Smooth muscle cell (in vitro differentiated cells): ENCODE data around the gene MOGAT2. TPM values are rescaled to one million over a fixed set of nuclear protein-coding genes. Genes with fewer than 3 reads are reported as not detected.
"Not testable (repeated sequence)": the region's sequence is repeated elsewhere in the genome, so short reads cannot be mapped to it uniquely, and the experiment has no call there.

Source experiments
- DNase-seq: peaks from one replicate; lab custom pipeline; 2025; ENCODE audit not compliant: unreplicated experiment; lab: John Stamatoyannopoulos, UW
- H2AFZ ChIP-seq: fragments of 200-600 bp; sonication (generic); 2 replicates; pipeline ENCODE4 v1.6.0; 2016; ENCODE audit warnings: antibody characterized with exemption, low read depth, mild to moderate bottlenecking
- H3F3A ChIP-seq: fragments of 200-600 bp; sonication (generic); 2 replicates; pipeline ENCODE4 v1.6.0; 2017; ENCODE audit warnings: antibody characterized with exemption, low read depth
- H3K27ac ChIP-seq: fragments of 200-600 bp; sonication (generic); 2 replicates; pipeline ENCODE4 v1.5.1; 2016; ENCODE audit warnings: low read depth, mild to moderate bottlenecking
- H3K27me3 ChIP-seq: fragments of 200-600 bp; sonication (generic); 2 replicates; pipeline ENCODE4 v1.6.1; 2016; ENCODE audit warnings: low read depth, mild to moderate bottlenecking
- H3K36me3 ChIP-seq: fragments of 200-600 bp; sonication (generic); 2 replicates; pipeline ENCODE4 v1.5.1; 2016; ENCODE audit warnings: low read depth
- H3K4me1 ChIP-seq: fragments of 200-600 bp; sonication (generic); 2 replicates; pipeline ENCODE4 v1.5.1; 2016; ENCODE audit warnings: low read depth
- H3K4me2 ChIP-seq: fragments of 200-600 bp; sonication (generic); 2 replicates; pipeline ENCODE4 v1.6.0; 2016; ENCODE audit warnings: mild to moderate bottlenecking
- H3K4me3 ChIP-seq: fragments of 200-600 bp; sonication (generic); 2 replicates; pipeline ENCODE4 v1.5.1; 2016; ENCODE audit warnings: mild to moderate bottlenecking
- H3K79me2 ChIP-seq: fragments of 200-600 bp; sonication (generic); 2 replicates; pipeline ENCODE4 v1.6.0; 2016; ENCODE audit warnings: low read depth, mild to moderate bottlenecking
- H3K9ac ChIP-seq: fragments of 200-600 bp; sonication (generic); 2 replicates; pipeline ENCODE4 v1.6.0; 2016; ENCODE audit warnings: low read depth
- H3K9me3 ChIP-seq: fragments of 200-600 bp; sonication (generic); replicated peaks from 2 replicates; pipeline ENCODE4 v1.5.1; 2016; ENCODE audit warnings: low read depth
- H4K20me1 ChIP-seq: fragments of 200-600 bp; sonication (generic); 2 replicates; pipeline ENCODE4 v1.6.0; 2016; ENCODE audit warnings: low read depth
- WGBS: methylation state at CpG from one replicate; pipeline ENCODE4 v1.1.7; 2016; ENCODE audit warnings: low lambda C conversion rate; 5-methylcytosine and 5-hydroxymethylcytosine counted together
- polyA plus RNA-seq: library from polyadenylated mRNA; unstranded; fragments of >200 nt; fragmentation: Nextera tagmentation; extraction: Ambion mirVana; gene quantifications from 2 replicates; pipeline ENCODE4 v1.2.1, GENCODE V29; 2016
- total RNA-seq: library from RNA; depleted of rRNA; stranded (reverse); fragments of >200 nt; gene quantifications from 2 replicates; pipeline ENCODE4 v1.2.3, GENCODE V29; 2014
- TF ChIP-seq, protein P1 (sequence below): fragments of 200-600 bp; sonication (generic); IDR thresholded peaks from 2 replicates; pipeline ENCODE4 v1.5.1; 2017; ENCODE audit warnings: borderline replicate concordance, mild to moderate bottlenecking, antibody characterized with exemption; ENCODE audit not compliant: insufficient read depth, poor library complexity, severe bottlenecking

MOGAT2 gene
- total and polyA plus RNA-seq, 2 experiments from 2014 or later = not detected

DNA sequence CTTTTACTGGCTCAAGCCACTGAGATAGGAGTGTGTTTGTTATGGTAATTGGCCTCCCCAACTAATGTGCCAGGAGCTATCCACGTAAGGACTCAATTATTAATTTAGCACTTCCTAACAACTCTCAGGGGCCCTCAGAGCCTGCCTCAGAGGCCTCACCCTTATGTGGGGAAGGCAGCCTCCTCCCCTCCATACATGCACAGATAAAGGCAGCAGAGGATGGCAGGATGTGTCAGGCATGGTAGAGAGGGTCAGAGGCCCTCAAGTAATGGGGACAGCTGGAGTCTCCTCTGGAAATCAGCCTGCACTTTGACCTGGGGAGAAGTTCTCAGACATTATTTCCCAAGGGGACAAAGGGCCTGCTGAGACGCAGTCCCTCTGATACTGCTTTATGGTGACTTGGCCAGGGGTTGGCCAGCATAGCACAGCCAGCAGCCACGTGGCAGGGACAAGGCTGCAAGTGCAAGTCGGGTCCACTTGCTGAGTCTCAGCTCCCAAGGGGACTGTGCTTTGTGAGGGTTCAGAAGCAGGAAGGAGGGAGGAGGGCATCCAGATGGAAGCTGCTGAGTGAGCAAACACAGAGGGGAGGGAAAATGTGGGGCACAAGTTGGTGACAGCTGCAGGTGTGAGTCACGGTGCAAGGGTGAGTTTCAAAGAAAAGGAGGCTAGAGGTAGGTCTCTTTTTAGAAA lies 17.0 kb downstream of the MOGAT2 start:
- Histone ChIP-seq H3K9ac (no peak overlapping the region), H3K27ac (no peak overlapping the region), H3K27me3 (no peaks in the 10 kb centered on the region), H3K4me3 (no peak overlapping the region), H3K36me3 (no peaks in the 10 kb centered on the region), H2AFZ (no peak overlapping the region), H3F3A (no peaks in the 10 kb centered on the region), H3K9me3 (no peaks in the 10 kb centered on the region), H3K4me2 (no peak overlapping the region), H3K4me1 (peaks cover 5% of the 10 kb centered on the region), H3K79me2 (no peaks in the 10 kb centered on the region), H4K20me1 (no peaks in the 10 kb centered on the region)
- TF ChIP-seq, protein P1, sequence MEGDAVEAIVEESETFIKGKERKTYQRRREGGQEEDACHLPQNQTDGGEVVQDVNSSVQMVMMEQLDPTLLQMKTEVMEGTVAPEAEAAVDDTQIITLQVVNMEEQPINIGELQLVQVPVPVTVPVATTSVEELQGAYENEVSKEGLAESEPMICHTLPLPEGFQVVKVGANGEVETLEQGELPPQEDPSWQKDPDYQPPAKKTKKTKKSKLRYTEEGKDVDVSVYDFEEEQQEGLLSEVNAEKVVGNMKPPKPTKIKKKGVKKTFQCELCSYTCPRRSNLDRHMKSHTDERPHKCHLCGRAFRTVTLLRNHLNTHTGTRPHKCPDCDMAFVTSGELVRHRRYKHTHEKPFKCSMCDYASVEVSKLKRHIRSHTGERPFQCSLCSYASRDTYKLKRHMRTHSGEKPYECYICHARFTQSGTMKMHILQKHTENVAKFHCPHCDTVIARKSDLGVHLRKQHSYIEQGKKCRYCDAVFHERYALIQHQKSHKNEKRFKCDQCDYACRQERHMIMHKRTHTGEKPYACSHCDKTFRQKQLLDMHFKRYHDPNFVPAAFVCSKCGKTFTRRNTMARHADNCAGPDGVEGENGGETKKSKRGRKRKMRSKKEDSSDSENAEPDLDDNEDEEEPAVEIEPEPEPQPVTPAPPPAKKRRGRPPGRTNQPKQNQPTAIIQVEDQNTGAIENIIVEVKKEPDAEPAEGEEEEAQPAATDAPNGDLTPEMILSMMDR = no peak
- DNase-seq = no peak
- 86% methylated on average over 5 of the region's 5 CpGs for WGBS

DNA sequence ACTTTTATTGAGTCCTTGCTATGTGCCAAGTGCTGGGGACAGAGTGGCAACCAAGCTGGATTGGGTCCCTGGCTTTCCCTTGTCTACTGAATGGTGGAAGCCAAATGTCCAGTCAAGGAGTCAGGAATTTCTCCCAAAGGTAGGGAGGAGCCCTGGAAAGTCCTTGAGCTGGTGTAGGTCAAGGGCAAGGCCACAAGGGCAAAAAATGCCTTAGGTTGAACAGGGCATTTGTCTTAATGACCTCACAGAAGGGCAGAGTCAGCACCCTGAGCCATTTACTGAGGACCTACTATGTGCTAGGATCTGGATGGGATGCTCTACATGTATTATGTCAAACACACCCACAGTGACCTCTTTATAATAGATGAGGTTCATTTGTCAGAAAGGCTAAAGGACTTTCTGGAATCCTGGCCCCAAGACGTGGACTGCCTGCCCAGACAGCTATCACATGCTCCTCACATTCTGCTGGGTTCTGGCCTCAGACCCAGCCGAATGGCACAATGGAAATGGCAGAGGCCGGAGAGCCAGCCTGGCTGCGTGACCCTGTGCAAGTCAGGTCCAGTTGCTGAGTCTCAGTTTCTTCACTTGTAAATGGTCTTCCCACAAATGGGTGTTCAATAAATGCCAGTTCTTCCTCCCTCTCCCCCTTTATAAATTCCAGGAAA lies 17.7 kb downstream of the MOGAT2 start:
- TF ChIP-seq, protein P1 = no peak
- no peaks in the 10 kb centered on the region for H3K9me3 ChIP-seq
- no peak overlapping the region for H3K9ac ChIP-seq
- H2AFZ ChIP-seq = no peak overlapping the region
- no peaks in the 10 kb centered on the region for H3F3A ChIP-seq
- no peaks in the 10 kb centered on the region for H3K79me2 ChIP-seq
- no peak for DNase-seq
- peaks cover 2% of the 10 kb centered on the region for H3K27me3 ChIP-seq
- H4K20me1 ChIP-seq = no peaks in the 10 kb centered on the region
- WGBS = 92% methylated on average over 4 of the region's 4 CpGs
- H3K4me3 ChIP-seq = no peak overlapping the region
- H3K4me1 ChIP-seq = peaks cover 5% of the 10 kb centered on the region
- H3K27ac ChIP-seq = no peak overlapping the region
- no peaks in the 10 kb centered on the region for H3K36me3 ChIP-seq
- no peak overlapping the region for H3K4me2 ChIP-seq

GRCh38 chr11:75737314-75737713 lies 19.7 kb downstream of the MOGAT2 start:
- H3K27me3 ChIP-seq = peaks cover 9% of the 10 kb centered on the region
- TF ChIP-seq, protein P1 = no peak

DNA sequence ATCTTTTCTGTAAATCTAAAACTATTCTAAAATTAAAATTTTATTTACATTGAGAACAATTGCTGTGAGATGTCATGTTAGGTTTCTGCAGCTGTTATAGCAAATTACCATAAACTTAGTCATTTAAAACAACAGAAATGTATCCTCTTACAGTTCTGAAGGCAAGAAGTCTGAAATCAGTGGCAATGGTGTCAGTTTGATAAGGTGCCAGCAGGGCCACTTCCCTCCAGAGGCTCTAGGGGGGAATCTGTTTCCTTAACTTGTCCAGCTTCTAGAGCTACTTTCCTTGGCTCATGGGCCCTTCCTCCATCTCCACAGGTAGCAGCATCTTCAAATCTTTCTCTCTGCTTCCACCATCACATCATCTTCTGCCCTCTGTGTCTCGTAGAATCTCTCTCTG lies 23.0 kb downstream of the MOGAT2 start:
- TF ChIP-seq, protein P1 = no peak
- Histone ChIP-seq H3K79me2 (no peaks in the 10 kb centered on the region), H3K4me2 (no peak overlapping the region), H4K20me1 (no peaks in the 10 kb centered on the region), H3K27ac (no peak overlapping the region), H3F3A (no peaks in the 10 kb centered on the region), H3K4me3 (no peak overlapping the region), H3K9ac (no peak overlapping the region), H2AFZ (no peak overlapping the region), H3K4me1 (no peaks in the 10 kb centered on the region), H3K9me3 (no peaks in the 10 kb centered on the region), H3K27me3 (peaks cover 9% of the 10 kb centered on the region), H3K36me3 (no peaks in the 10 kb centered on the region)
- no peak for DNase-seq
- 70% methylated on average over 1 of the region's 1 CpG for WGBS

More at GRCh38 chr11:75737314-75737713, 19.7 kb downstream of the MOGAT2 start:
- Histone ChIP-seq H3F3A (no peaks in the 10 kb centered on the region), H3K27ac (no peak overlapping the region), H3K9me3 (no peaks in the 10 kb centered on the region), H3K4me3 (no peak overlapping the region), H3K4me1 (peaks cover 5% of the 10 kb centered on the region), H2AFZ (no peak overlapping the region), H3K36me3 (no peaks in the 10 kb centered on the region), H3K79me2 (no peaks in the 10 kb centered on the region), H4K20me1 (no peaks in the 10 kb centered on the region), H3K4me2 (no peak overlapping the region), H3K9ac (no peak overlapping the region)
- 89% methylated on average over 6 of the region's 6 CpGs for WGBS
- DNase-seq = no peak

- not testable (repeated sequence) for H3K36me3 ChIP-seq, H3K4me2 ChIP-seq, H3K9me3 ChIP-seq, DNase-seq, H3K27me3 ChIP-seq, H3K79me2 ChIP-seq, H3F3A ChIP-seq, H2AFZ ChIP-seq, H3K9ac ChIP-seq, H3K4me1 ChIP-seq, H3K4me3 ChIP-seq, H3K27ac ChIP-seq, H4K20me1 ChIP-seq
- WGBS = 93% methylated on average over 4 of the region's 4 CpGs
These were observed 25.5 kb downstream of the MOGAT2 start for GRCh38 chr11:75743159-75743558.
